GM12878 (cell line): Measurements from ENCODE around the gene TM4SF1. TPM values are rescaled to one million over a fixed set of nuclear protein-coding genes. Genes with fewer than 3 reads are reported as not detected.

ENCODE experiments used
- ATAC-seq: fragments of 200-7000 bp; cut with Tn5 transposase; 3 replicates; pipeline ENCODE4 v1.9.1; 2020; ENCODE audit warnings: mild to moderate bottlenecking, moderate library complexity
- BruUV-seq: library from RNA; stranded (reverse); fragments of 400-500 nt; replicated peaks from 2 replicates; lab custom pipeline; 2021; lab: Mats Ljungman, UMichigan
- CTCF ChIA-PET: fragments of 300-600 bp; sonication (Branson Sonifier 250); formaldehyde crosslinking; extraction: SDS; loops from one replicate; lab custom pipeline; 2021; ENCODE audit warnings: inconsistent platforms; lab: Yijun Ruan, JAX
- POLR2A ChIA-PET: fragments of 350-600 bp; formaldehyde crosslinking; extraction: SDS; loops from one replicate; lab custom pipeline; 2021; ENCODE audit warnings: inconsistent platforms; lab: Charles Lee
- RAD21 ChIA-PET: fragments of 300-600 bp; sonication (Branson Sonifier 250); formaldehyde crosslinking; loops from one replicate; lab custom pipeline; 2023; ENCODE audit warnings: antibody characterized with exemption; ENCODE audit not compliant: unreplicated experiment; lab: Charles Lee
- SMC1A ChIA-PET: fragments of 300-600 bp; sonication (Branson Sonifier 250); formaldehyde crosslinking; loops from one replicate; lab custom pipeline; 2023; ENCODE audit not compliant: unreplicated experiment, uncharacterized antibody; lab: Charles Lee
- DNase-seq: peaks from one replicate; pipeline ENCODE4 v3.0.0-alpha.2; 2011; ENCODE audit warnings: low read depth, low spot score
- FAIRE-seq: peaks from 3 replicates; lab custom pipeline; 2011; peaks lifted over from hg19 to GRCh38; lab: Jason Lieb, UNC
- H2AFZ ChIP-seq: 2 replicates; pipeline ENCODE4 v1.6.0; 2011; ENCODE audit warnings: low read depth, low read length, control low read depth; ENCODE audit not compliant: control insufficient read depth
- H3K27ac ChIP-seq: 2 replicates; pipeline ENCODE4 v1.5.1; 2011; ENCODE audit warnings: control low read depth; ENCODE audit not compliant: control insufficient read depth, insufficient read depth
- H3K27me3 ChIP-seq, 2 experiments: replicated peaks in 1 of 2; 2 replicates each; pipeline versions ENCODE4 v1.6.0 to v1.6.1; 2011; ENCODE audit warnings: low read length in 1 of 2; ENCODE audit not compliant: control insufficient read depth in 2 of 2, insufficient read depth in 2 of 2
- H3K36me3 ChIP-seq, 2 experiments: 2 replicates each; pipeline ENCODE4 v1.5.1; 2011; ENCODE audit warnings: low read length in 1 of 2; ENCODE audit not compliant: control insufficient read depth in 2 of 2, insufficient read depth in 2 of 2
- H3K4me1 ChIP-seq: 2 replicates; pipeline ENCODE4 v1.6.1; 2011; ENCODE audit warnings: mild to moderate bottlenecking, low read length, moderate library complexity, mixed read lengths; ENCODE audit not compliant: control insufficient read depth, insufficient read depth
- H3K4me2 ChIP-seq: 2 replicates; pipeline ENCODE4 v1.6.0; 2011; ENCODE audit warnings: control low read depth; ENCODE audit not compliant: control insufficient read depth, insufficient read depth
- H3K4me3 ChIP-seq: fragments of 200-600 bp; sonication (generic); 2 replicates; pipeline ENCODE4 v1.5.1; 2016
- H3K79me2 ChIP-seq: 2 replicates; pipeline ENCODE4 v1.6.0; 2011; ENCODE audit warnings: low read length; ENCODE audit not compliant: control insufficient read depth, insufficient read depth
- H3K9ac ChIP-seq: 2 replicates; pipeline ENCODE4 v1.8.0; 2011; ENCODE audit warnings: low read length, control low read depth, mixed read lengths; ENCODE audit not compliant: control insufficient read depth, insufficient read depth
- H3K9me3 ChIP-seq: replicated peaks from 3 replicates; pipeline ENCODE4 v1.5.1; 2011; ENCODE audit warnings: mild to moderate bottlenecking, low read length; ENCODE audit not compliant: control insufficient read depth, insufficient read depth
- H4K20me1 ChIP-seq: 2 replicates; pipeline ENCODE4 v1.6.0; 2011; ENCODE audit not compliant: control insufficient read depth, insufficient read depth
- BMI1 ChIP-seq: fragments of 450-650 bp; IDR thresholded peaks from 2 replicates; pipeline ENCODE4 v1.6.1; 2016; ENCODE audit warnings: mild to moderate bottlenecking, moderate library complexity, borderline replicate concordance
- ETV6 ChIP-seq, 2 experiments: fragments of 450-650 bp in 1 of 2; IDR thresholded peaks in 1 of 2; conservative IDR thresholded peaks in 1 of 2; 2 replicates each; pipeline ENCODE4 v1.6.1; 2014; ENCODE audit warnings: antibody characterized with exemption in 1 of 2, borderline replicate concordance in 1 of 2, low read depth in 1 of 2, mild to moderate bottlenecking in 1 of 2, moderate library complexity in 1 of 2
- GABPA ChIP-seq: IDR thresholded peaks from 2 replicates; pipeline ENCODE4 v1.6.1; 2014; ENCODE audit warnings: antibody characterized with exemption, low read depth, mild to moderate bottlenecking, inconsistent platforms
- HDAC6 ChIP-seq: fragments of 200-600 bp; sonication (generic); IDR thresholded peaks from one replicate; pipeline ENCODE4 v1.8.0; 2017; ENCODE audit warnings: antibody characterized with exemption; ENCODE audit not compliant: unreplicated experiment
- LARP7 ChIP-seq: fragments of 450-650 bp; IDR thresholded peaks from 2 replicates; pipeline ENCODE4 v1.6.1; 2017; ENCODE audit warnings: mild to moderate bottlenecking
- MTA2 ChIP-seq: fragments of 450-650 bp; IDR thresholded peaks from 2 replicates; pipeline ENCODE4 v1.6.1; 2016; ENCODE audit warnings: low read depth, mild to moderate bottlenecking, moderate library complexity
- POU2F2 ChIP-seq: IDR thresholded peaks from 3 replicates; pipeline ENCODE4 v1.6.1; 2011; ENCODE audit warnings: low read depth, mild to moderate bottlenecking, low read length, borderline replicate concordance
- RUNX3 ChIP-seq: IDR thresholded peaks from 2 replicates; pipeline ENCODE4 v1.6.1; 2012; ENCODE audit warnings: low read length, inconsistent platforms
- SKIL ChIP-seq: fragments of 450-650 bp; IDR thresholded peaks from 2 replicates; pipeline ENCODE4 v1.6.1; 2017; ENCODE audit warnings: mild to moderate bottlenecking, low read depth, inconsistent platforms; ENCODE audit not compliant: poor library complexity, severe bottlenecking
- STAT1 ChIP-seq: fragments of 450-650 bp; conservative IDR thresholded peaks from 2 replicates; pipeline ENCODE4 v1.6.1; 2014; ENCODE audit warnings: antibody characterized with exemption, mild to moderate bottlenecking
- SUPT20H ChIP-seq: IDR thresholded peaks from 2 replicates; pipeline ENCODE4 v1.6.1; 2011; ENCODE audit warnings: low read depth, mild to moderate bottlenecking, low read length, moderate library complexity, borderline replicate concordance; ENCODE audit not compliant: control insufficient read depth
- ZBTB11 ChIP-seq: fragments of 450-650 bp; formaldehyde crosslinking; IDR thresholded peaks from 2 replicates; pipeline ENCODE4 v1.5.0; 2022; ENCODE audit warnings: mild to moderate bottlenecking, missing genetic modification characterization
- WGBS: methylation state at CpG from one replicate; pipeline ENCODE4 v1.1.6; 2016; ENCODE audit warnings: low lambda C conversion rate; ENCODE audit not compliant: insufficient replicate concordance, insufficient coverage; ENCODE audit errors: missing lambda C conversion rate; 5-methylcytosine and 5-hydroxymethylcytosine counted together
- in situ Hi-C: fragments of 300-500 bp; cut with MboI; formaldehyde crosslinking; loops from 9 replicates; pipeline ENCODE4 v1.14.3; 2018; ENCODE audit warnings: mixed read lengths
- intact Hi-C: fragments of 100-400 bp; cut with micrococcal nuclease; formaldehyde crosslinking; loops from one replicate; pipeline ENCODE4 v1.14.2; 2022; ENCODE audit not compliant: unreplicated experiment
- polyA plus RNA-seq, 11 experiments: library from polyadenylated mRNA; depleted of rRNA in 4 of 11; unstranded in 6 of 11; stranded (reverse) in 5 of 11; fragments of >200 nt; fragmentation: Nextera tagmentation in 4 of 11; fragmentation: Illumina TruSeq in 1 of 11; extraction: Ambion mirVana in 4 of 11; extraction: Trizol in 1 of 11; gene quantifications; 1 replicate in 1 of 11; 2 replicates in 10 of 11; pipeline versions ENCODE4 v1.2.1 to v1.2.3, GENCODE V29; 2011 to 2016; ENCODE audit warnings: inconsistent platforms in 2 of 11, missing spikeins in 2 of 11, low read depth in 1 of 11
- total RNA-seq, 4 experiments: library from RNA; depleted of rRNA in 3 of 4; stranded (reverse); fragments of >200 nt in 3 of 4; fragmentation: Illumina TruSeq in 1 of 4; extraction: Trizol in 1 of 4; gene quantifications; 2 replicates each; pipeline versions ENCODE4 v1.2.1 to v1.2.3, GENCODE V29; 2013 to 2021

The TM4SF1 gene
- total and polyA plus RNA-seq, 10 of the 15 experiments (the other 5 are each of a cell fraction or from before 2014, with no cell fraction given), result 0.05 to 1.2 TPM; not detected in 8

- WGBS, result 47% methylated on average over 4 of the region's 4 CpGs
These were observed 42.4 kb upstream of the TM4SF1 start for GRCh38 chr3:149419816-149420215.

More at GRCh38 chr3:149419816-149420215, 42.4 kb upstream of the TM4SF1 start:
- H3K4me3 ChIP-seq, result no peak overlapping the region
- H3K36me3 ChIP-seq, result no peaks in the 10 kb centered on the region
- no peaks in the 10 kb centered on the region for H4K20me1 ChIP-seq
- ATAC-seq (no peak), FAIRE-seq (no peak), DNase-seq (no peak)
- H3K79me2 ChIP-seq, result no peaks in the 10 kb centered on the region
- H3K4me2 ChIP-seq, result no peak overlapping the region
- no peaks in the 10 kb centered on the region for H3K4me1 ChIP-seq
- no peaks in the 10 kb centered on the region for H3K9me3 ChIP-seq
- H3K9ac ChIP-seq, result no peak overlapping the region
- no peak overlapping the region for H2AFZ ChIP-seq
- in situ Hi-C loops (no loop called here), intact Hi-C loops (no loop called here)
- CTCF ChIA-PET, result interaction anchor here (1.4 to 2.2 kb wide), 2 partner anchors 18 to 54 kb away, joined by 4 to 5 read pairs; partner anchors contain the start of gene TM4SF4
- RAD21 ChIA-PET, result no interaction called here
- no peaks in the 10 kb centered on the region; a peak in 1 of 4 replicates for H3K27me3 ChIP-seq
- TF ChIP-seq SUPT20H (no peak), BMI1 (no peak), GABPA (no peak), LARP7 (no peak), ZBTB11 (CRISPR knock-in tag) (no peak), SKIL (no peak), STAT1 (no peak), RUNX3 (no peak), POU2F2 (no peak), MTA2 (no peak), ETV6 (conservative IDR thresholded peaks at IDR 0.05 in 1 of 2, IDR thresholded peaks at IDR 0.05 in 1 of 2; ENCODE audit: borderline replicate concordance in 1 of 2, low read depth in 1 of 2) (no peak), HDAC6 (no peak)
- H3K27ac ChIP-seq, result no peak overlapping the region
- SMC1A ChIA-PET, result interaction anchor here (0.9 to 1.1 kb wide), 3 partner anchors 10 to 29 kb away, joined by 3 read pairs; no protein-coding TSS in a partner anchor
- BruUV-seq, result no TSS peak
- POLR2A ChIA-PET, result interaction anchor here (1.0 kb wide), 1 partner anchor 22 kb away, joined by 5 read pairs; no protein-coding TSS in a partner anchor
